ENCODE results near the gene SMARCAL1.

DNA sequence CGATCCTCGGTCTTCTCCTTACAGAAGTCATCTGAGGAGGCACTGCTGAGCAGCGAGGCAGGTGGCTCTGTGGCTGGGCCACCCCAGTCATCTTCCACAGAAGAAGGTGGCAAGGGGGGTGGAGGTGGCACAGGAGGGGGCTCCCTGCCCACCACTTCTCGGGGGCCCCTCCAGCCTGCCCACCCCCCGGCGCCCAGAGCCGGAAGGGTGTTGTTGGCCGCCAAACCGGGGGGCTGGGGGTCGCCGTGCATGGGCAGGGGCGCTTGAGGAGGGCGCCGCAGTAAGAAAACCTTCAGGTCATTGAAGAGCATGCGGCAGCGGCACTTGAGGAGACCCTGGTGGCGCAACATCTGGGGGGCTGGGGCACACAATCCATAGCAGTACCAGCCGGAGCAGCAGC lies 42.5 kb upstream of the SMARCAL1 start:
- TF ChIP-seq EZH2 (IDR thresholded peaks at IDR 0.05; ENCODE audit: low read depth), result no peak
- TF ChIP-seq, protein P1, sequence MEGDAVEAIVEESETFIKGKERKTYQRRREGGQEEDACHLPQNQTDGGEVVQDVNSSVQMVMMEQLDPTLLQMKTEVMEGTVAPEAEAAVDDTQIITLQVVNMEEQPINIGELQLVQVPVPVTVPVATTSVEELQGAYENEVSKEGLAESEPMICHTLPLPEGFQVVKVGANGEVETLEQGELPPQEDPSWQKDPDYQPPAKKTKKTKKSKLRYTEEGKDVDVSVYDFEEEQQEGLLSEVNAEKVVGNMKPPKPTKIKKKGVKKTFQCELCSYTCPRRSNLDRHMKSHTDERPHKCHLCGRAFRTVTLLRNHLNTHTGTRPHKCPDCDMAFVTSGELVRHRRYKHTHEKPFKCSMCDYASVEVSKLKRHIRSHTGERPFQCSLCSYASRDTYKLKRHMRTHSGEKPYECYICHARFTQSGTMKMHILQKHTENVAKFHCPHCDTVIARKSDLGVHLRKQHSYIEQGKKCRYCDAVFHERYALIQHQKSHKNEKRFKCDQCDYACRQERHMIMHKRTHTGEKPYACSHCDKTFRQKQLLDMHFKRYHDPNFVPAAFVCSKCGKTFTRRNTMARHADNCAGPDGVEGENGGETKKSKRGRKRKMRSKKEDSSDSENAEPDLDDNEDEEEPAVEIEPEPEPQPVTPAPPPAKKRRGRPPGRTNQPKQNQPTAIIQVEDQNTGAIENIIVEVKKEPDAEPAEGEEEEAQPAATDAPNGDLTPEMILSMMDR (conservative IDR thresholded peaks at IDR 0.05), result no peak

Measured in PC-9 (cell line).